Keratinocyte (primary cell): ENCODE measurements around the gene ARL6IP5. TPM values are rescaled to one million over a fixed set of nuclear protein-coding genes. Genes with fewer than 3 reads are reported as not detected.

Experiments
- DNase-seq: peaks from one replicate; pipeline ENCODE4 v3.0.0-alpha.2; 2011; ENCODE audit warnings: low read depth, missing footprints, low spot score
- FAIRE-seq: peaks from 2 replicates; lab custom pipeline; 2011; peaks lifted over from hg19 to GRCh38; lab: Jason Lieb, UNC
- H2AFZ ChIP-seq: 2 replicates; pipeline ENCODE4 v1.6.0; 2012; ENCODE audit warnings: low read length, control low read depth, inconsistent platforms; ENCODE audit not compliant: control insufficient read depth
- H3K27ac ChIP-seq: 2 replicates; pipeline ENCODE4 v1.5.1; 2011; ENCODE audit warnings: low read length; ENCODE audit not compliant: control insufficient read depth, insufficient read depth
- H3K27me3 ChIP-seq: 3 replicates; pipeline ENCODE4 v1.6.0; 2011; ENCODE audit warnings: low read length; ENCODE audit not compliant: control insufficient read depth, insufficient read depth; ENCODE audit errors: extremely low read depth
- H3K36me3 ChIP-seq, 2 experiments: 2 replicates in 1 of 2; 3 replicates in 1 of 2; pipeline ENCODE4 v1.5.1; 2011; ENCODE audit warnings: low read length in 2 of 2, mild to moderate bottlenecking in 1 of 2; ENCODE audit not compliant: control insufficient read depth in 2 of 2, insufficient read depth in 2 of 2; ENCODE audit errors: extremely low read depth in 1 of 2
- H3K4me1 ChIP-seq: 3 replicates; pipeline ENCODE4 v1.5.1; 2011; ENCODE audit warnings: low read length; ENCODE audit not compliant: control insufficient read depth, insufficient read depth; ENCODE audit errors: extremely low read depth
- H3K4me2 ChIP-seq: 3 replicates; pipeline ENCODE4 v1.6.0; 2011; ENCODE audit warnings: low read depth, low read length; ENCODE audit not compliant: control insufficient read depth, insufficient read depth; ENCODE audit errors: extremely low read depth
- H3K4me3 ChIP-seq, 3 experiments: fragments of 200-600 bp in 1 of 3; sonication (generic) in 1 of 3; 2 replicates in 2 of 3; 3 replicates in 1 of 3; pipeline ENCODE4 v1.5.1; 2011 to 2016; ENCODE audit warnings: low read length in 3 of 3, mild to moderate bottlenecking in 3 of 3, control low read depth in 2 of 3, inconsistent platforms in 1 of 3, low read depth in 1 of 3, mixed read lengths in 1 of 3, mixed run types in 1 of 3, moderate library complexity in 1 of 3; ENCODE audit not compliant: control insufficient read depth in 2 of 3, insufficient read depth in 2 of 3; ENCODE audit errors: extremely low read depth in 1 of 3
- H3K79me2 ChIP-seq: 2 replicates; pipeline ENCODE4 v1.6.0; 2012; ENCODE audit warnings: low read length; ENCODE audit not compliant: control insufficient read depth, insufficient read depth
- H3K9ac ChIP-seq: 3 replicates; pipeline ENCODE4 v1.6.0; 2011; ENCODE audit warnings: low read length; ENCODE audit not compliant: control insufficient read depth, insufficient read depth; ENCODE audit errors: extremely low read depth
- H3K9me1 ChIP-seq: 3 replicates; pipeline ENCODE4 v1.6.0; 2011; ENCODE audit warnings: low read length; ENCODE audit not compliant: control insufficient read depth, insufficient read depth; ENCODE audit errors: extremely low read depth
- H3K9me3 ChIP-seq: 2 replicates; pipeline ENCODE4 v1.5.1; 2012; ENCODE audit warnings: low read depth, low read length; ENCODE audit not compliant: control insufficient read depth
- H4K20me1 ChIP-seq: 3 replicates; pipeline ENCODE4 v1.6.0; 2011; ENCODE audit warnings: low read length; ENCODE audit not compliant: control insufficient read depth, insufficient read depth; ENCODE audit errors: extremely low read depth
- CTCF ChIP-seq, 3 experiments: IDR thresholded peaks in 1 of 3; conservative IDR thresholded peaks in 1 of 3; optimal IDR thresholded peaks in 1 of 3; 2 replicates in 2 of 3; 3 replicates in 1 of 3; pipeline versions ENCODE3 to v1.5.1; 2011; ENCODE audit warnings: low read length in 3 of 3, mild to moderate bottlenecking in 3 of 3, moderate library complexity in 2 of 3, control low read depth in 1 of 3, inconsistent platforms in 1 of 3; ENCODE audit not compliant: insufficient read depth in 2 of 3; ENCODE audit errors: extremely low read depth in 1 of 3
- EZH2 ChIP-seq: IDR thresholded peaks from one replicate; pipeline ENCODE4 v1.6.1; 2012; ENCODE audit warnings: inconsistent platforms, mild to moderate bottlenecking, low read length, moderate library complexity
- dilution Hi-C: fragments of 300-500 bp; cut with MboI; formaldehyde crosslinking; loops from one replicate; pipeline ENCODE4 v1.7.0; 2020; ENCODE audit warnings: low sequenced_read_pairs; ENCODE audit not compliant: extremely low pct_ligation_motif_present
- polyA plus RNA-seq, 5 experiments: library from polyadenylated mRNA; depleted of rRNA in 3 of 5; stranded (reverse) in 3 of 5; stranded (forward) in 1 of 5; unstranded in 1 of 5; fragments of >200 nt; gene quantifications; 1 replicate in 1 of 5; 2 replicates in 3 of 5; 3 replicates in 1 of 5; pipeline versions ENCODE4 v1.2.1 to v1.2.3, GENCODE V29; 2011 to 2012; ENCODE audit warnings: missing spikeins in 2 of 5, low read depth in 1 of 5, low replicate concordance in 1 of 5

ARL6IP5 gene
- polyA plus RNA-seq, 1 donor (not counting 4 experiments of a cell fraction or from before 2014, with no cell fraction given), result 112 TPM

- Histone ChIP-seq H3K9me1 (no peaks in the 10 kb centered on the region), H3K79me2 (no peaks in the 10 kb centered on the region), H3K4me3 (no peak overlapping the region), H3K27ac (no peak overlapping the region), H3K4me1 (no peaks in the 10 kb centered on the region), H2AFZ (no peak overlapping the region), H4K20me1 (no peaks in the 10 kb centered on the region), H3K27me3 (no peaks in the 10 kb centered on the region), H3K9me3 (no peaks in the 10 kb centered on the region), H3K9ac (no peak overlapping the region), H3K4me2 (no peak overlapping the region), H3K36me3 (peaks cover 6 to 7% of the 10 kb centered on the region in 2 experiments)
- TF ChIP-seq EZH2 (no peak), CTCF (optimal IDR thresholded peaks at IDR 0.05 in 1 of 3, IDR thresholded peaks at IDR 0.05 in 1 of 3, conservative IDR thresholded peaks at IDR 0.05 in 1 of 3; ENCODE audit: extremely low read depth in 1 of 3, insufficient read depth in 2 of 3, low read length in 3 of 3) (no peak)
- no peak for DNase-seq
- dilution Hi-C loops, result no loop called here
- FAIRE-seq, result no peak
Observed at GRCh38 chr3:69066121-69066520, 18.6 kb upstream of the ARL6IP5 start.

- no peak overlapping the region for H3K9ac ChIP-seq
- no peak overlapping the region for H3K4me3 ChIP-seq
- TF ChIP-seq CTCF (optimal IDR thresholded peaks at IDR 0.05 in 1 of 3, IDR thresholded peaks at IDR 0.05 in 1 of 3, conservative IDR thresholded peaks at IDR 0.05 in 1 of 3; ENCODE audit: extremely low read depth in 1 of 3, insufficient read depth in 2 of 3, low read length in 3 of 3) (no peak), EZH2 (no peak)
- dilution Hi-C loops, result no loop called here
- no peaks in the 10 kb centered on the region for H4K20me1 ChIP-seq
- no peak overlapping the region for H3K27ac ChIP-seq
- no peak overlapping the region for H3K4me2 ChIP-seq
- peaks cover 3% of the 10 kb centered on the region for H3K4me1 ChIP-seq
- no peak overlapping the region for H2AFZ ChIP-seq
- peaks cover 5 to 6% of the 10 kb centered on the region in 2 experiments for H3K36me3 ChIP-seq
- DNase-seq, result no peak
- H3K79me2 ChIP-seq, result peaks cover 21% of the 10 kb centered on the region
- no peak for FAIRE-seq
- no peaks in the 10 kb centered on the region for H3K9me3 ChIP-seq
- H3K27me3 ChIP-seq, result no peaks in the 10 kb centered on the region
- H3K9me1 ChIP-seq, result no peaks in the 10 kb centered on the region
Observed at GRCh38 chr3:69072928-69073327, 11.8 kb upstream of the ARL6IP5 start.
